ENCODE results near the gene PTCSC3. TPM values are rescaled to one million over a fixed set of nuclear protein-coding genes. Genes with fewer than 3 reads are reported as not detected.

Gene PTCSC3
- total and polyA plus RNA-seq, 2 experiments from 2014 or later: not detected

DNA sequence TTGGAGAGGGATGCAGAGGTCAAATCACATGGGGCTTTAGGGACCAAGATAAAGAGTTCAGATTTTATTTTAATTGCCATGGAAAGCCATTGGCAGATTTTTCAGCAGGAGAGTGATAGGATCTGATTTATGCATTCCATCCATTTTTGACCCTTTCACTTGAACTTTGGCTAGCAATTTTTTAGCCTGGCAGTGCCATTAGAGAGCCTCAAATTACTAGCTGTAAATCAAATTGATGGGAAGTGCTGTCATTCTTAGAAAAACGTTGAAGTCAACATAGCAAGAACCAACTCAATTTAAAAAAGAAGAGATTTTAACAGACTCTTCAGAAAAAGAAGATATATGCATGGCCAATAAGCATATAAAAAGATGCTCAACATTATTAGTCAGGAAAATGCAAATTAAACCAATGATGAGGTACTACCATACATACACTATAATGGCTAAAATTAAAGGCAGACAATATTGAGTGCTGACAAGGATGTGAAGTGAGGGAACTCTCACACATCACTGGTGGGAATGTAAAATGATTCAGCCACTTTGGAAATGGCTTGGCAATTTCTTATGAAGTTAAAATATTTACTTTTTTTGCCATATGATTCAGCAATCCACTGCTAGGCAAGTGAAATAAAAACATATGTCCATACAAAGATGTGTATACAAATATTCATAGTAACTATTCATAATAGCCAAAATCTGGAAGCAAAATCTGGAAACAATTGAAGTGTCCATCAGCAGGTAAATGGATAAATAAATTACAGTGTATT lies 89.7 kb downstream of the PTCSC3 start (continued):
- TF ChIP-seq, protein P1, sequence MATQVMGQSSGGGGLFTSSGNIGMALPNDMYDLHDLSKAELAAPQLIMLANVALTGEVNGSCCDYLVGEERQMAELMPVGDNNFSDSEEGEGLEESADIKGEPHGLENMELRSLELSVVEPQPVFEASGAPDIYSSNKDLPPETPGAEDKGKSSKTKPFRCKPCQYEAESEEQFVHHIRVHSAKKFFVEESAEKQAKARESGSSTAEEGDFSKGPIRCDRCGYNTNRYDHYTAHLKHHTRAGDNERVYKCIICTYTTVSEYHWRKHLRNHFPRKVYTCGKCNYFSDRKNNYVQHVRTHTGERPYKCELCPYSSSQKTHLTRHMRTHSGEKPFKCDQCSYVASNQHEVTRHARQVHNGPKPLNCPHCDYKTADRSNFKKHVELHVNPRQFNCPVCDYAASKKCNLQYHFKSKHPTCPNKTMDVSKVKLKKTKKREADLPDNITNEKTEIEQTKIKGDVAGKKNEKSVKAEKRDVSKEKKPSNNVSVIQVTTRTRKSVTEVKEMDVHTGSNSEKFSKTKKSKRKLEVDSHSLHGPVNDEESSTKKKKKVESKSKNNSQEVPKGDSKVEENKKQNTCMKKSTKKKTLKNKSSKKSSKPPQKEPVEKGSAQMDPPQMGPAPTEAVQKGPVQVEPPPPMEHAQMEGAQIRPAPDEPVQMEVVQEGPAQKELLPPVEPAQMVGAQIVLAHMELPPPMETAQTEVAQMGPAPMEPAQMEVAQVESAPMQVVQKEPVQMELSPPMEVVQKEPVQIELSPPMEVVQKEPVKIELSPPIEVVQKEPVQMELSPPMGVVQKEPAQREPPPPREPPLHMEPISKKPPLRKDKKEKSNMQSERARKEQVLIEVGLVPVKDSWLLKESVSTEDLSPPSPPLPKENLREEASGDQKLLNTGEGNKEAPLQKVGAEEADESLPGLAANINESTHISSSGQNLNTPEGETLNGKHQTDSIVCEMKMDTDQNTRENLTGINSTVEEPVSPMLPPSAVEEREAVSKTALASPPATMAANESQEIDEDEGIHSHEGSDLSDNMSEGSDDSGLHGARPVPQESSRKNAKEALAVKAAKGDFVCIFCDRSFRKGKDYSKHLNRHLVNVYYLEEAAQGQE (IDR thresholded peaks at IDR 0.05; ENCODE audit: unreplicated experiment): no peak
- no peak for TF ChIP-seq ZNF331 (CRISPR knock-in tag; IDR thresholded peaks at IDR 0.05; ENCODE audit: low read depth)

DNA sequence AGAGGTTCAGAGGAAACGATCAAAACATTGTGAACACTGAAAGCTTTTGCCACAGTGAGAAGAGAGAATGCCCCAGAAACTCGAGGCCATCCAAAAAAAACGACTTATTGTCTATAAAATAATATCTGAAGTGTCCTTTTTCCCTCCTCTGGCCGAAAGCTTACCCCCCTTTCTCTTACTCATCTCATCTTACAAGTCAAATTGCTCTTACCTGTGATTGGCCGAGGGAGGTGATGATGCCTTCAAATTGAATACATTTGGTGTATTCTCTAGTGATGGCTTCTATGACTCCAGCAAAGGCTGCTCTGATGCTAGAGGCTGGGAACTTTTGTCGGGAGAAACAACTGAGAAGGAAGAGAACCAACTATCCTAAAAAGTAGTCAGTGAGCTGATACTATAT lies 90.7 kb downstream of the PTCSC3 start:
- H4K20me1 ChIP-seq (replicated peaks; ENCODE audit: insufficient read depth): no peaks in the 10 kb centered on the region
- no peak overlapping the region for H3K4me3 ChIP-seq
- Mint-ChIP-seq H3K27me3 (ENCODE audit: insufficient read depth, low read depth, poor library complexity) (peaks cover 4% of the 10 kb centered on the region), H3K4me3 (no peak overlapping the region), H3K36me3 (ENCODE audit: low read depth) (no peaks in the 10 kb centered on the region), H3K27ac (no peak overlapping the region), H3K9me3 (no peaks in the 10 kb centered on the region), H3K4me1 (peaks cover 2% of the 10 kb centered on the region; the same call in 1 of the 3 replicates)
- no peak overlapping the region for H2AFZ ChIP-seq
- no peaks in the 10 kb centered on the region for H3F3A ChIP-seq (replicated peaks; ENCODE audit: low read depth)
- H3K4me2 ChIP-seq: no peak overlapping the region
- H3K27ac ChIP-seq (ENCODE audit: low read depth): no peak overlapping the region
- no peak; the same call in 2 of the 3 replicates for ATAC-seq
- no peak for TF ChIP-seq JUNB (IDR thresholded peaks at IDR 0.05; ENCODE audit: unreplicated experiment)
- TF ChIP-seq EZH2 (IDR thresholded peaks at IDR 0.05; ENCODE audit: low read depth, unreplicated experiment): no peak
- TF ChIP-seq, protein P2, sequence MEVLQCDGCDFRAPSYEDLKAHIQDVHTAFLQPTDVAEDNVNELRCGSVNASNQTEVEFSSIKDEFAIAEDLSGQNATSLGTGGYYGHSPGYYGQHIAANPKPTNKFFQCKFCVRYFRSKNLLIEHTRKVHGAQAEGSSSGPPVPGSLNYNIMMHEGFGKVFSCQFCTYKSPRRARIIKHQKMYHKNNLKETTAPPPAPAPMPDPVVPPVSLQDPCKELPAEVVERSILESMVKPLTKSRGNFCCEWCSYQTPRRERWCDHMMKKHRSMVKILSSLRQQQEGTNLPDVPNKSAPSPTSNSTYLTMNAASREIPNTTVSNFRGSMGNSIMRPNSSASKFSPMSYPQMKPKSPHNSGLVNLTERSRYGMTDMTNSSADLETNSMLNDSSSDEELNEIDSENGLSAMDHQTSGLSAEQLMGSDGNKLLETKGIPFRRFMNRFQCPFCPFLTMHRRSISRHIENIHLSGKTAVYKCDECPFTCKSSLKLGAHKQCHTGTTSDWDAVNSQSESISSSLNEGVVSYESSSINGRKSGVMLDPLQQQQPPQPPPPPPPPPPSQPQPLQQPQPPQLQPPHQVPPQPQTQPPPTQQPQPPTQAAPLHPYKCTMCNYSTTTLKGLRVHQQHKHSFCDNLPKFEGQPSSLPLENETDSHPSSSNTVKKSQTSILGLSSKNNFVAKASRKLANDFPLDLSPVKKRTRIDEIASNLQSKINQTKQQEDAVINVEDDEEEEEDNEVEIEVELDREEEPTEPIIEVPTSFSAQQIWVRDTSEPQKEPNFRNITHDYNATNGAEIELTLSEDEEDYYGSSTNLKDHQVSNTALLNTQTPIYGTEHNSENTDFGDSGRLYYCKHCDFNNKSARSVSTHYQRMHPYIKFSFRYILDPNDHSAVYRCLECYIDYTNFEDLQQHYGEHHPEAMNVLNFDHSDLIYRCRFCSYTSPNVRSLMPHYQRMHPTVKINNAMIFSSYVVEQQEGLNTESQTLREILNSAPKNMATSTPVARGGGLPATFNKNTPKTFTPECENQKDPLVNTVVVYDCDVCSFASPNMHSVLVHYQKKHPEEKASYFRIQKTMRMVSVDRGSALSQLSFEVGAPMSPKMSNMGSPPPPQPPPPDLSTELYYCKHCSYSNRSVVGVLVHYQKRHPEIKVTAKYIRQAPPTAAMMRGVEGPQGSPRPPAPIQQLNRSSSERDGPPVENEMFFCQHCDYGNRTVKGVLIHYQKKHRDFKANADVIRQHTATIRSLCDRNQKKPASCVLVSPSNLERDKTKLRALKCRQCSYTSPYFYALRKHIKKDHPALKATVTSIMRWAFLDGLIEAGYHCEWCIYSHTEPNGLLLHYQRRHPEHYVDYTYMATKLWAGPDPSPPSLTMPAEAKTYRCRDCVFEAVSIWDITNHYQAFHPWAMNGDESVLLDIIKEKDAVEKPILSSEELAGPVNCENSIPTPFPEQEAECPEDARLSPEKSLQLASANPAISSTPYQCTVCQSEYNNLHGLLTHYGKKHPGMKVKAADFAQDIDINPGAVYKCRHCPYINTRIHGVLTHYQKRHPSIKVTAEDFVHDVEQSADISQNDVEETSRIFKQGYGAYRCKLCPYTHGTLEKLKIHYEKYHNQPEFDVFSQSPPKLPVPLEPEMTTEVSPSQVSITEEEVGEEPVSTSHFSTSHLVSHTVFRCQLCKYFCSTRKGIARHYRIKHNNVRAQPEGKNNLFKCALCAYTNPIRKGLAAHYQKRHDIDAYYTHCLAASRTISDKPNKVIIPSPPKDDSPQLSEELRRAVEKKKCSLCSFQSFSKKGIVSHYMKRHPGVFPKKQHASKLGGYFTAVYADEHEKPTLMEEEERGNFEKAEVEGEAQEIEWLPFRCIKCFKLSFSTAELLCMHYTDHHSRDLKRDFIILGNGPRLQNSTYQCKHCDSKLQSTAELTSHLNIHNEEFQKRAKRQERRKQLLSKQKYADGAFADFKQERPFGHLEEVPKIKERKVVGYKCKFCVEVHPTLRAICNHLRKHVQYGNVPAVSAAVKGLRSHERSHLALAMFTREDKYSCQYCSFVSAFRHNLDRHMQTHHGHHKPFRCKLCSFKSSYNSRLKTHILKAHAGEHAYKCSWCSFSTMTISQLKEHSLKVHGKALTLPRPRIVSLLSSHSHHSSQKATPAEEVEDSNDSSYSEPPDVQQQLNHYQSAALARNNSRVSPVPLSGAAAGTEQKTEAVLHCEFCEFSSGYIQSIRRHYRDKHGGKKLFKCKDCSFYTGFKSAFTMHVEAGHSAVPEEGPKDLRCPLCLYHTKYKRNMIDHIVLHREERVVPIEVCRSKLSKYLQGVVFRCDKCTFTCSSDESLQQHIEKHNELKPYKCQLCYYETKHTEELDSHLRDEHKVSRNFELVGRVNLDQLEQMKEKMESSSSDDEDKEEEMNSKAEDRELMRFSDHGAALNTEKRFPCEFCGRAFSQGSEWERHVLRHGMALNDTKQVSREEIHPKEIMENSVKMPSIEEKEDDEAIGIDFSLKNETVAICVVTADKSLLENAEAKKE (CRISPR knock-in tag; IDR thresholded peaks at IDR 0.05): no peak
- TF ChIP-seq, protein P3, sequence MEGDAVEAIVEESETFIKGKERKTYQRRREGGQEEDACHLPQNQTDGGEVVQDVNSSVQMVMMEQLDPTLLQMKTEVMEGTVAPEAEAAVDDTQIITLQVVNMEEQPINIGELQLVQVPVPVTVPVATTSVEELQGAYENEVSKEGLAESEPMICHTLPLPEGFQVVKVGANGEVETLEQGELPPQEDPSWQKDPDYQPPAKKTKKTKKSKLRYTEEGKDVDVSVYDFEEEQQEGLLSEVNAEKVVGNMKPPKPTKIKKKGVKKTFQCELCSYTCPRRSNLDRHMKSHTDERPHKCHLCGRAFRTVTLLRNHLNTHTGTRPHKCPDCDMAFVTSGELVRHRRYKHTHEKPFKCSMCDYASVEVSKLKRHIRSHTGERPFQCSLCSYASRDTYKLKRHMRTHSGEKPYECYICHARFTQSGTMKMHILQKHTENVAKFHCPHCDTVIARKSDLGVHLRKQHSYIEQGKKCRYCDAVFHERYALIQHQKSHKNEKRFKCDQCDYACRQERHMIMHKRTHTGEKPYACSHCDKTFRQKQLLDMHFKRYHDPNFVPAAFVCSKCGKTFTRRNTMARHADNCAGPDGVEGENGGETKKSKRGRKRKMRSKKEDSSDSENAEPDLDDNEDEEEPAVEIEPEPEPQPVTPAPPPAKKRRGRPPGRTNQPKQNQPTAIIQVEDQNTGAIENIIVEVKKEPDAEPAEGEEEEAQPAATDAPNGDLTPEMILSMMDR (conservative IDR thresholded peaks at IDR 0.05; ENCODE audit: low read depth in 2 of 2): no peak
- no peak for TF ChIP-seq STAT1 (IDR thresholded peaks at IDR 0.05; ENCODE audit: unreplicated experiment)
- TF ChIP-seq NANOG (IDR thresholded peaks at IDR 0.05; ENCODE audit: borderline replicate concordance): no peak
- TF ChIP-seq ZNF331 (CRISPR knock-in tag; IDR thresholded peaks at IDR 0.05; ENCODE audit: low read depth): no peak
- no peak for TF ChIP-seq ZNF114 (CRISPR knock-in tag; IDR thresholded peaks at IDR 0.05)
- no peak for TF ChIP-seq POLR2AphosphoS5 (IDR thresholded peaks at IDR 0.05; ENCODE audit: low read depth)
- TF ChIP-seq CREB1 (CRISPR knock-in tag; IDR thresholded peaks at IDR 0.05; ENCODE audit: low read depth): no peak
- DNase-seq (ENCODE audit: low spot score): no peak
- no peaks in the 10 kb centered on the region for H3K79me2 ChIP-seq (replicated peaks; ENCODE audit: insufficient read depth)
- no peaks in the 10 kb centered on the region for H3K9me2 ChIP-seq (ENCODE audit: insufficient read depth)
- no peaks in the 10 kb centered on the region for H3K27me3 ChIP-seq (ENCODE audit: insufficient read depth)
- no peaks in the 10 kb centered on the region for H3K4me1 ChIP-seq (ENCODE audit: insufficient read depth)
- H3K36me3 ChIP-seq (ENCODE audit: insufficient read depth): no peaks in the 10 kb centered on the region
